Measurements from ENCODE around the gene DCAF6. TPM values are rescaled to one million over a fixed set of nuclear protein-coding genes. Genes with fewer than 3 reads are reported as not detected.

The DCAF6 gene
- total RNA-seq, 4 donors from 2014 or later = 38.2 to 90.3 (median 54.8) TPM

- Histone ChIP-seq H3K27me3 (no peaks in the 10 kb centered on the region), H3K4me1 (peaks cover 24% of the 10 kb centered on the region), H3K9me3 (no peaks in the 10 kb centered on the region), H3K36me3 (peaks cover 8% of the 10 kb centered on the region), H3K27ac (no peak overlapping the region), H3K4me3 (no peak overlapping the region)
- DNase-seq (ENCODE audit: low spot score in 2 of 2) = no peak
- TF ChIP-seq CTCF (IDR thresholded peaks at IDR 0.05) (no peak), POLR2AphosphoS5 (IDR thresholded peaks at IDR 0.05) (no peak), POLR2A (IDR thresholded peaks at IDR 0.05) (no peak), EP300 (IDR thresholded peaks at IDR 0.05) (no peak)
- 88% methylated on average over 2 of the region's 2 CpGs for WGBS
Measured at GRCh38 chr1:168086438-168086837, 150.0 kb downstream of the DCAF6 start.

GRCh38 chr1:168087696-168088095, 151.2 kb downstream of the DCAF6 start:
- H3K36me3 ChIP-seq = peaks cover 8% of the 10 kb centered on the region
- H3K27me3 ChIP-seq = no peaks in the 10 kb centered on the region
- WGBS = 95% methylated on average over 10 of the region's 10 CpGs
- no peak overlapping the region for H3K27ac ChIP-seq
- H3K4me3 ChIP-seq = no peak overlapping the region
- H3K4me1 ChIP-seq = peaks cover 18% of the 10 kb centered on the region
- H3K9me3 ChIP-seq = no peaks in the 10 kb centered on the region
- DNase-seq (ENCODE audit: low spot score in 2 of 2) = no peak
- TF ChIP-seq EP300 (IDR thresholded peaks at IDR 0.05) (no peak), POLR2AphosphoS5 (IDR thresholded peaks at IDR 0.05) (no peak), CTCF (IDR thresholded peaks at IDR 0.05) (no peak), POLR2A (IDR thresholded peaks at IDR 0.05) (no peak)

GRCh38 chr1:168088511-168089325, 152.2 kb downstream of the DCAF6 start:
- peaks cover 18% of the 10 kb centered on the region for H3K4me1 ChIP-seq
- no peak overlapping the region for H3K27ac ChIP-seq
- H3K27me3 ChIP-seq = no peaks in the 10 kb centered on the region
- no peak for DNase-seq (ENCODE audit: low spot score in 2 of 2)
- H3K36me3 ChIP-seq = peaks cover 8% of the 10 kb centered on the region
- 95% methylated on average over 14 of the region's 14 CpGs for WGBS
- no peak overlapping the region for H3K4me3 ChIP-seq
- TF ChIP-seq POLR2AphosphoS5 (IDR thresholded peaks at IDR 0.05) = no peak
- no peak for TF ChIP-seq EP300 (IDR thresholded peaks at IDR 0.05)
- no peak for TF ChIP-seq CTCF (IDR thresholded peaks at IDR 0.05)
- no peak for TF ChIP-seq POLR2A (IDR thresholded peaks at IDR 0.05)
- H3K9me3 ChIP-seq = no peaks in the 10 kb centered on the region

- Histone ChIP-seq H3K9me3 (no peaks in the 10 kb centered on the region), H3K27ac (no peak overlapping the region), H3K36me3 (peaks cover 8% of the 10 kb centered on the region), H3K4me3 (no peak overlapping the region), H3K27me3 (no peaks in the 10 kb centered on the region), H3K4me1 (peaks cover 17% of the 10 kb centered on the region)
- no peak for DNase-seq (ENCODE audit: low spot score in 2 of 2)
- WGBS = 60% methylated on average over 5 of the region's 13 CpGs
- TF ChIP-seq CTCF (IDR thresholded peaks at IDR 0.05) = no peak
- TF ChIP-seq EP300 (IDR thresholded peaks at IDR 0.05) = no peak
- TF ChIP-seq POLR2A (IDR thresholded peaks at IDR 0.05) = no peak
- TF ChIP-seq POLR2AphosphoS5 (IDR thresholded peaks at IDR 0.05) = no peak
Measured at GRCh38 chr1:168089326-168089978, 153.0 kb downstream of the DCAF6 start.

- Histone ChIP-seq H3K27ac (no peak overlapping the region), H3K36me3 (peaks cover 8% of the 10 kb centered on the region), H3K9me3 (no peaks in the 10 kb centered on the region), H3K27me3 (no peaks in the 10 kb centered on the region), H3K4me1 (peaks cover 12% of the 10 kb centered on the region), H3K4me3 (no peak overlapping the region)
- no peak for TF ChIP-seq CTCF (IDR thresholded peaks at IDR 0.05)
- no peak for TF ChIP-seq POLR2A (IDR thresholded peaks at IDR 0.05)
- TF ChIP-seq POLR2AphosphoS5 (IDR thresholded peaks at IDR 0.05) = no peak
- TF ChIP-seq EP300 (IDR thresholded peaks at IDR 0.05) = no peak
- no peak for DNase-seq (ENCODE audit: low spot score in 2 of 2)
- 88% methylated on average over 2 of the region's 2 CpGs for WGBS
Measured at GRCh38 chr1:168089979-168090337, 153.5 kb downstream of the DCAF6 start.
